Epithelial cell of proximal tubule (primary cell): Measurements from ENCODE around the gene NPR2. TPM values are rescaled to one million over a fixed set of nuclear protein-coding genes. Genes with fewer than 3 reads are reported as not detected.

Source experiments
- DNase-seq: peaks from one replicate; pipeline ENCODE4 v3.0.0-alpha.2; 2011; ENCODE audit warnings: low read depth
- H3K4me3 ChIP-seq: 2 replicates; pipeline ENCODE4 v1.5.1; 2011; ENCODE audit warnings: low read depth, mild to moderate bottlenecking, low read length
- CTCF ChIP-seq: conservative IDR thresholded peaks from 2 replicates; pipeline ENCODE4 v1.5.1; 2012; ENCODE audit warnings: low read depth, mild to moderate bottlenecking, low read length
- total RNA-seq: library from RNA; depleted of rRNA; stranded (reverse); fragments of >200 nt; gene quantifications from 2 replicates; pipeline ENCODE4 v1.2.3, GENCODE V29; 2015

Gene NPR2
- total RNA-seq, 1 donor from 2014 or later, result 11.0 TPM

GRCh38 chr9:35834260-35835215, 43.1 kb downstream of the NPR2 start:
- H3K4me3 ChIP-seq, result no peak overlapping the region
- no peak for DNase-seq
- TF ChIP-seq CTCF, result no peak

- H3K4me3 ChIP-seq, result no peak overlapping the region
- DNase-seq, result no peak
- TF ChIP-seq CTCF, result peak; percentile 45
These were observed 43.8 kb downstream of the NPR2 start for GRCh38 chr9:35835216-35835632.

GRCh38 chr9:35835766-35836165, 44.4 kb downstream of the NPR2 start:
- no peak for TF ChIP-seq CTCF
- H3K4me3 ChIP-seq, result no peak overlapping the region
- no peak for DNase-seq

GRCh38 chr9:35836595-35836994, 45.2 kb downstream of the NPR2 start:
- H3K4me3 ChIP-seq, result no peak overlapping the region
- DNase-seq, result no peak
- no peak for TF ChIP-seq CTCF

- DNase-seq, result no peak
- TF ChIP-seq CTCF, result no peak
These were observed 48.5 kb downstream of the NPR2 start for GRCh38 chr9:35839926-35840325.

GRCh38 chr9:35840881-35841644, 49.7 kb downstream of the NPR2 start:
- no peak for TF ChIP-seq CTCF
- H3K4me3 ChIP-seq, result no peak overlapping the region
- no peak for DNase-seq

More at GRCh38 chr9:35839926-35840325, 48.5 kb downstream of the NPR2 start:
- no peak overlapping the region for H3K4me3 ChIP-seq
